GM12892 (cell line): Measurements from ENCODE around the gene MMP10.

Source experiments
- POLR2A ChIP-seq: IDR thresholded peaks from 2 replicates; pipeline ENCODE4 v1.6.1; 2011; ENCODE audit warnings: low read depth, low read length, control low read depth
- POLR2AphosphoS5 ChIP-seq: IDR thresholded peaks from 2 replicates; pipeline ENCODE4 v1.6.1; 2011; ENCODE audit warnings: low read depth, low read length, control low read depth

GRCh38 chr11:102781676-102782075 lies 1.2 kb upstream of the MMP10 start:
- TF ChIP-seq POLR2A (no peak), POLR2AphosphoS5 (no peak)
